ENCODE measurements around the gene DAB2. TPM values are rescaled to one million over a fixed set of nuclear protein-coding genes. Genes with fewer than 3 reads are reported as not detected.
"Not testable (repeated sequence)": the region's sequence is repeated elsewhere in the genome, so short reads cannot be mapped to it uniquely, and the experiment has no call there.

The DAB2 gene
- total RNA-seq, 1 experiment from 2014 or later = 39.7 TPM

DNA sequence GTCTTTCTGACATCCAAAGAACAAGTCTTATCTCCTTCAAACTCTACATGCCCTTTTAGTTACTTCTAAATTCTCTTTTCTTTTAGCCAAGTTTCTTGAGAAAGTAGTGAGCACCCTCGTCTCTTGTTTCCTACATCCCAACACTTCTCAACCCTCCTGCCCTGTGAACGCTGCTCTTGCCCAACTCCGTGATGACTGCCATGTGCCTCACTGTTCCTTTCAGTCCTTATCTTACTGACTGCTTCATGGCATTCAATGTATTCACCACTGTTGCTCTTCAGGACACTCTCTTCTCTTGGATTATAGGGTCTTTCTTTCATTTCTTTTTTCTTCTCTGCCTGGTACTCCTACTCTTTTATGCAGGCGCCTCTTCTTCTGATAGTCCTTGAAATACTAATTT lies 75.3 kb downstream of the DAB2 start:
- no peak for DNase-seq (ENCODE audit: low read depth)

DNA sequence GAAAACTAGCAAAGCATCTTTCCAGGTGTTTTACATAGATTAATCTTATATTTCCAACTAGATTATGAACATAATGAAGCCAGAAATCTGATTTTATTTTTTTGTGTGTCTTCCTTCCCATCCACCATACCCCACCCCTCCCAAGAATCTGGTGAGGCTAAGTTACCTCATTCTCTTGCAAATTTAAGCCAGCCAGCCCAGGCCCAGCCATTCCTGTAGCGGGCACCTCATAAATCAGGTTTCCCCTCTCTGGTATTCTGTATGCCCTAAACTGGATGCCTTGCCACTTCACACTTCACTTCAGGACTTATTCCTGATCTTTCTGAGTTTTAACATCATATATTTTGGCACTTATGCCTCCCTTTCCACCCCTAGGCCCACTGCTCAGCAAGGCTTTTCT lies 82.3 kb downstream of the DAB2 start:
- no peak for DNase-seq (ENCODE audit: low read depth)

DNA sequence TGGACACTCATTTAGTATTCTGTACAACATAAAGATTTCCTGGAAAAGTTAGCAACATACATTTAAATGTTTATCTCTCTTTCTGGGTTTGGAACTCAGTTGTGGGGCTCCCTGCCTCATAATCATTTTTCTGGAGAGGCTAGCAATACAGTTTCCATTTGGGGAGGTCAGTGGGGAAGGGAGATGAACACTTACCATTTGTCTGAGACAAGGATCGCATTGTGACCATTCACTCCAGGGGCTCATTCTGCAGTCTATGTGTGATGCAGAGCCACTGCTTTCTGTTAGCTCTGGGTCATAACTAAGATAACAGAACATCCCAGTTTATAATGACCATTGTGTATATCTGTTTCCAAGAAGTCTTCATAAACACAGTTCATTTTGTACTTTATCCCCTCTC lies 82.9 kb downstream of the DAB2 start:
- DNase-seq (ENCODE audit: low read depth) = no peak

DNA sequence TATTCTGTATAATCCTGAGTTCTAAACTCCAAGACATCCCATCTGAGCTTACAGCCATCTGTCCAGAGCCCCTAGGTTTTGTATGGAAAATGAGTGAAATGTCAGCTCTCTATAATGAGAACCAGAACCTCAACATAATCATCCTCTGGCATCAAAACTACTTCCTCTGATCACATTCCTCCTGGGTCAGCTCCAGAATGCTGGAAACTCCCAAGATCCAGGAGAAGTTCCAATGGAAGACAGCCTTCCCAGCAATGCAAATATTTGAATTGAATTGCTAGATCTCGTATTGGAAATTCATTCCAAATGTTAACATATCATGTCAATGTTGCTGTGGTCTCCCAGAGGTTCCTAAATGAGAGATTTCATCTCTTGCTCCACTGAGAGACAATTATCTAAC lies 84.3 kb downstream of the DAB2 start:
- no peak for DNase-seq (ENCODE audit: low read depth)

DNA sequence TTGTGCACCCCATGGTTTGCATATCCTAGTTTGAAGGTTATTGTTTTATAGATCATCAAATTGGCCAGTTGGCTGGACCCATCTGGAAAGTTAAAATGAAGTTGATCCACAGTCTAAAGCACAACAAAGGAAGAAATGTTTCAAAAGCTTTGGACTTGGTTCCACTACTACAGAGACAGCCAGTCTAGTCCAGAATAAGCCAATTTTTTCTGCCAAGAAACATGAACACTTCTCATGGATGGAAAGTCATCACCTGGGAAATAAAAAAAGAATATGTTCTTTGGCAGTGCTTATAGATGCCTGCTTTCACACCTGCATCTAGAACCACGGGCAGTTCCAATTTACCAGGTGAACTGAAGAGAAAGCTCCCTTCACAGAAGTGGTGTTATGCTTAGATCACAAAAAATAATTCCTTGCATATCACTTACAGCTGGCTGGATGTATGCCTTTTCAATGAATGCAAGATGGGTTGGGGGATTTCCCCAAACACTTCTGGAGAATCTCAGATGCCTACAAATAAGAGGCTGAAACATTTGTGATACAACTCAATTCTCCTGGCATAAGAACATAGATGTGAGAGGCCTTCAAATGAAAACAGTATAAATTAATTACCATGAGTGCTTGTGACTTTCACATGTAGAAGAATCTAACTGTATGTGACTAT lies 87.4 kb downstream of the DAB2 start:
- no peak for DNase-seq (ENCODE audit: low read depth)

- DNase-seq (ENCODE audit: low read depth) = not testable (repeated sequence)
Measured at GRCh38 chr5:39334296-39334695, 90.5 kb downstream of the DAB2 start.

DNA sequence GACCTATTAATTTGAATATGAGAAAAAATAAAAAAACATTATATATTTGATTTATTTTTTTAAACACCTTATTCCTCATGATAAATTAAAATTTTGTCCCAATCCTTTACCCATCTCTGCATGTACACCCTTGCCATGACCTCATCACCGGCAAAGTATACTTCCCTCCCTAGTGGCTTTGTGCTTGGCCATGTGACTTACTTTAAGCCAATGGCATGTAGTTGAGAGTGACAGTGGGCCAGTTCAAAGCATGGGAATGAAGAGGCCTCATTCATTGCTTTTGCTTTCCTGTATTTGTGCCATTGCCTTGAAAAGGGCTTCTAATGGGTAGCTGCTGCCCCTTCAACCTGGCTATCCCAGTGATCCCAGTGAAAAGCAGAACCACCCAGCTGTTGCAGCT lies 91.7 kb downstream of the DAB2 start:
- DNase-seq (ENCODE audit: low read depth) = no peak

DNA sequence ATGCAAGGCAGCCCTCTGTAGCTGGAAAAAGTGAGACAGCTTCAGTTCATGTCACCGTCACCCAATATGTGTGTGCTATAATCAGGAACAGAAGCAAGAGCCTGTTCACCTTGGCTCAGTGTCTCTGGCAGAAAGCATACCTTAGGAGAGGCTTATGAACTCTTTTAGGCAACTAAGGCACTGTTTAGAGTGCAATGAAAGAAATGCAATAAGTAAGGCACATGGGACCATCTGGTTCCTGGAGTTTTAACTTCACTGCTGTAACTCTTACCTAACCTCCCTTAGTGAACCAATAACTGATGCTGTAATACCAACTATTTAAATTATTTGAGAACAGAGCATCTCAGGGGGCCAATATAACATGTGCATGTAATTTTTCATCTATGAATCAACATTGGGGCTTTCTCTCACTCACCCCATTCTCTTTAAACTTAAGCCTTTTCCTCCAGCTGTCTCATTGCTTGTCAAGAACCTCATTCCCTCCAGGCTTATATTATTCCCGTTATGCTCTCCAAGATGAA lies 92.9 kb downstream of the DAB2 start:
- peak; percentile 81 for DNase-seq (ENCODE audit: low read depth)

DNA sequence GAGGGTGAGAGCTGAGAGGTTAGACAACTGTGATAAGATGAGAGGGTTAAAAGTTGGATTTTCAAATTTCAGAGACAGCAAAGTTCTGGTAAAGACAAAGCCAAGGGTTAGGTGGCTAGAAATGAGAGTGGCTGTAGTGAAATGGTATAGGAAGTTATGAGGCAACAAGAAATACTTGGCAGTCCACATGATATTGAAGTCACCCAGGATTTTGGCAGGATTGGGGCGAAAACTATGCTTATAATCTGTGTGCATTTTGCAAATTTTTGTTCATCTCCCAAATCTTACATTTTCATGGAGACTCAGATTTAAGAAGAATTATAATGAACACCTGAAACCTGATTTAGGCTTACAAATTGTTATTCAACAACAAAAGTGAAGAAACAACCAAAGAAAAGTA lies 96.0 kb downstream of the DAB2 start:
- no peak for DNase-seq (ENCODE audit: low read depth)

- no peak for DNase-seq (ENCODE audit: low read depth)
Measured at GRCh38 chr5:39323542-39323941, 101.2 kb downstream of the DAB2 start.

Other genes starting within 250 kb of the DAB2 start
- gene FYB1, start 205.4 kb downstream of the DAB2 start, total RNA-seq (2014; rRNA removed) = not detected in 2 replicates
- not detected in 2 replicates for gene C9, start 60.5 kb downstream of the DAB2 start, total RNA-seq (2014; rRNA removed)

Data from LHCN-M2 (cell line).